ENCODE data around the gene CD200R1.

Gene CD200R1

GRCh38 chr3:112873632-112874031 is 101.3 kb downstream of the CD200R1 start:
- Histone ChIP-seq H3K9me3 (ENCODE audit: control insufficient read depth, low read length) (no peaks in the 10 kb centered on the region), H3K4me1 (ENCODE audit: control insufficient read depth, insufficient read depth, low read length) (no peaks in the 10 kb centered on the region), H3K36me3 (ENCODE audit: control insufficient read depth, insufficient read depth, low read length) (no peaks in the 10 kb centered on the region), H3K4me3 (ENCODE audit: low read length) (no peak overlapping the region), H3K9ac (ENCODE audit: low read length) (no peak overlapping the region), H3K27me3 (ENCODE audit: control insufficient read depth, insufficient read depth, low read length) (no peaks in the 10 kb centered on the region)

GRCh38 chr3:112871735-112872134 is 103.2 kb downstream of the CD200R1 start:
- Histone ChIP-seq H3K9ac (ENCODE audit: low read length) (no peak overlapping the region), H3K4me1 (ENCODE audit: control insufficient read depth, insufficient read depth, low read length) (no peaks in the 10 kb centered on the region), H3K9me3 (ENCODE audit: control insufficient read depth, low read length) (no peaks in the 10 kb centered on the region), H3K4me3 (ENCODE audit: low read length) (no peak overlapping the region), H3K36me3 (ENCODE audit: control insufficient read depth, insufficient read depth, low read length) (no peaks in the 10 kb centered on the region), H3K27me3 (ENCODE audit: control insufficient read depth, insufficient read depth, low read length) (no peaks in the 10 kb centered on the region)

Data from mucosa of stomach (tissue), 1 donor.